GM21717 (cell line): ENCODE results near the gene OGFR.
"Not testable (repeated sequence)": the region's sequence is repeated elsewhere in the genome, so short reads cannot be mapped to it uniquely, and the experiment has no call there.

Experiments used
- ATAC-seq: cut with Tn5 transposase; IDR thresholded peaks from one replicate; pipeline ENCODE4 v1.9.1; 2021; ENCODE audit warnings: mild to moderate bottlenecking, moderate library complexity; ENCODE audit not compliant: unreplicated experiment

OGFR gene

GRCh38 chr20:62836967-62837490, 32.4 kb downstream of the OGFR start:
- no peak for ATAC-seq

- ATAC-seq: no peak
These were observed 33.1 kb downstream of the OGFR start for GRCh38 chr20:62837790-62838127.

GRCh38 chr20:62838128-62838891, 33.7 kb downstream of the OGFR start:
- no peak for ATAC-seq

GRCh38 chr20:62839261-62839660, 34.6 kb downstream of the OGFR start:
- no peak for ATAC-seq

GRCh38 chr20:62839816-62840215, 35.2 kb downstream of the OGFR start:
- ATAC-seq: no peak

- no peak for ATAC-seq
These were observed 35.9 kb downstream of the OGFR start for GRCh38 chr20:62840244-62841197.

GRCh38 chr20:62841705-62842212, 37.1 kb downstream of the OGFR start:
- no peak for ATAC-seq

- ATAC-seq: no peak
These were observed 39.0 kb downstream of the OGFR start for GRCh38 chr20:62843656-62844055.

- no peak for ATAC-seq
These were observed 39.5 kb downstream of the OGFR start for GRCh38 chr20:62844182-62844581.

GRCh38 chr20:62845416-62846160, 41.0 kb downstream of the OGFR start:
- no peak for ATAC-seq

GRCh38 chr20:62846166-62846890, 41.7 kb downstream of the OGFR start:
- ATAC-seq: no peak

GRCh38 chr20:62848917-62849316, 44.3 kb downstream of the OGFR start:
- not testable (repeated sequence) for ATAC-seq

- no peak for ATAC-seq
These were observed 44.8 kb downstream of the OGFR start for GRCh38 chr20:62849431-62849830.

- no peak for ATAC-seq
These were observed 45.8 kb downstream of the OGFR start for GRCh38 chr20:62850333-62850974.

GRCh38 chr20:62852196-62852595, 47.6 kb downstream of the OGFR start:
- no peak for ATAC-seq

- ATAC-seq: no peak
These were observed 48.2 kb downstream of the OGFR start for GRCh38 chr20:62852841-62853240.

GRCh38 chr20:62853304-62853703, 48.7 kb downstream of the OGFR start:
- not testable (repeated sequence) for ATAC-seq

GRCh38 chr20:62854121-62854520, 49.5 kb downstream of the OGFR start:
- ATAC-seq: no peak

GRCh38 chr20:62855120-62855519, 50.5 kb downstream of the OGFR start:
- ATAC-seq: no peak
